ENCODE results near the gene CFAP100. TPM values are rescaled to one million over a fixed set of nuclear protein-coding genes. Genes with fewer than 3 reads are reported as not detected.

The CFAP100 gene
- total and polyA plus RNA-seq, 12 donors = 0.17 TPM; not detected in 11

- Histone ChIP-seq H3K4me1 (replicated peaks in 1 of 2) (peaks cover 0 to 5% of the 10 kb centered on the region in 2 donors), H3K4me3 (no peak overlapping the region), H3K9me3 (replicated peaks in 1 of 3) (no peaks in the 10 kb centered on the region), H3K36me3 (replicated peaks in 1 of 2) (peaks cover 0 to 13% of the 10 kb centered on the region in 2 donors), H3K27me3 (no peaks in the 10 kb centered on the region), H3K27ac (no peak overlapping the region)
- intact Hi-C loops (cut with DNase I) = no loop called here
- TF ChIP-seq POLR2A (IDR thresholded peaks at IDR 0.05) (no peak), CTCF (IDR thresholded peaks at IDR 0.05) (no peak)
- 69 to 85% (median 78%) methylated on average over 7 to 8 of the region's 8 CpGs for WGBS, 4 donors
- DNase-seq = peak in 3 of 7 donors; percentile 10 to 39 (median 14)
Measured at GRCh38 chr3:126347543-126348161, 47.1 kb upstream of the CFAP100 start.

GRCh38 chr3:126348308-126348920 is 46.3 kb upstream of the CFAP100 start:
- no peaks in the 10 kb centered on the region for H3K27me3 ChIP-seq

GRCh38 chr3:126349071-126349470 is 45.6 kb upstream of the CFAP100 start:
- Histone ChIP-seq H3K27ac (no peak overlapping the region), H3K9me3 (replicated peaks in 1 of 3) (no peaks in the 10 kb centered on the region), H3K4me3 (no peak overlapping the region), H3K27me3 (no peaks in the 10 kb centered on the region), H3K4me1 (replicated peaks in 1 of 2) (peaks cover 0 to 11% of the 10 kb centered on the region in 2 donors), H3K36me3 (replicated peaks in 1 of 2) (peaks cover 0 to 13% of the 10 kb centered on the region in 2 donors)
- DNase-seq = peak in 3 of 7 donors; percentile 11 to 31 (median 19)
- 67 to 97% (median 89%) methylated on average over 2 to 6 of the region's 6 CpGs for WGBS, 4 donors
- no peak for TF ChIP-seq POLR2A (IDR thresholded peaks at IDR 0.05)
- no peak for TF ChIP-seq CTCF (IDR thresholded peaks at IDR 0.05)
- intact Hi-C loops (cut with DNase I) = no loop called here

More at GRCh38 chr3:126348308-126348920, 46.3 kb upstream of the CFAP100 start:
- Histone ChIP-seq H3K9me3 (replicated peaks in 1 of 3) (no peaks in the 10 kb centered on the region), H3K36me3 (replicated peaks in 1 of 2) (peaks cover 0 to 13% of the 10 kb centered on the region in 2 donors), H3K27ac (no peak overlapping the region), H3K4me1 (replicated peaks in 1 of 2) (peaks cover 0 to 5% of the 10 kb centered on the region in 2 donors), H3K4me3 (no peak overlapping the region)
- WGBS, 4 donors = 88 to 92% (median 90%) methylated on average over 12 of the region's 12 CpGs
- DNase-seq = peak in 3 of 7 donors; percentile 5 to 47 (median 18)
- no peak for TF ChIP-seq POLR2A (IDR thresholded peaks at IDR 0.05)
- TF ChIP-seq CTCF (IDR thresholded peaks at IDR 0.05) = peak in 1 of 6 experiments; percentile 21
- intact Hi-C loops (cut with DNase I) = no loop called here

DNA sequence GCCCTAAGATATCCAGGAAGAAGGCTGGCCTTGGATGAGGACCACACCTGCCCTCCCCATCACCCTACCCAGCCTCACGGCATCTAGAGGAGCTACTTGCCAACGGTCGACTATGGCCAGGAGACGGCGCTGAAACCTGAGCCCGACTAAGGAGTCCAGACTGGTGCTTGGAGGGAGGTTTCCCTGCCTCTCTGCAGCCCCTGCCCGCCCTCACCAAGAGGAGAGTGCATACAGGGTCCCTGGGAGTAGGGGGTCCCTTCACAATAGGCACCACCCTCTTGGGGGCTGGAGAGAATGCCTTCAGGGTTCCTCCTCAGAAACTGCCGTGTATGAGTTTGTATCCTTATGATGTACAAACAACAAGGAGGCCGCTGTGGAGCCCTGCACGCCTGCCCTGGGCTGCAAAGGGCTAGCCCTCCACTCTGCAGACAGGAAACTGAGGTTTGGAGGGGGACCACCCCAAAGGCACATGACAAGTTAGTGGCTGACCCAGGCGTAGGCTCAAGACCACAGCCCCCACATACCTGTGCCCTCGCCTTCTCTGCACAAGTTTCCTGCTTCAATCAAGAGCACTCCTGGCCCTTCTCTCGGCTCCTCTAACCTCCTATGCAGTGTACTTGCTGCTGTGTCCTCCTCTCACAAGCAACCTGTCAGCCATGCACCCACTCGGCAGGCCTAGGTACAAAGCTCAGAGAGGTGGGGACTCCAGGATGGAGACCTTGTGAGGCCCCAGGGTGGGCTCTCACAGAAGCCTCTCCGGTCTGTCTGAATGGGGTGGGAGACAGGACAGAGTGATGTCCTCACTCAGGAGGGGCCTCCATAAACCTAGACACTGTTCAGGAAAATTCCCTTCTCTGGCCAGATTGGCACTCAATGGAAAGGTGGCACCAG is 44.9 kb upstream of the CFAP100 start:
- H3K4me1 ChIP-seq (replicated peaks in 1 of 2) = peaks cover 0 to 19% of the 10 kb centered on the region in 2 donors
- DNase-seq = peak in 3 of 7 donors; percentile 11 to 45 (median 15)

More for the DNA sequence above, 44.9 kb upstream of the CFAP100 start:
- WGBS, 4 donors = 74 to 89% (median 77%) methylated on average over 9 to 15 of the region's 15 CpGs
- Histone ChIP-seq H3K27me3 (no peaks in the 10 kb centered on the region), H3K36me3 (replicated peaks in 1 of 2) (peaks cover 0 to 13% of the 10 kb centered on the region in 2 donors), H3K4me3 (no peak overlapping the region), H3K27ac (no peak overlapping the region), H3K9me3 (replicated peaks in 1 of 3) (no peaks in the 10 kb centered on the region)
- TF ChIP-seq CTCF (IDR thresholded peaks at IDR 0.05) (no peak), POLR2A (IDR thresholded peaks at IDR 0.05) (no peak)
- intact Hi-C loops (cut with DNase I) = no loop called here

Data from adrenal gland (tissue), 12 donors.